H1 (cell line): ENCODE results near the gene NEU2. TPM values are rescaled to one million over a fixed set of nuclear protein-coding genes. Genes with fewer than 3 reads are reported as not detected.

ENCODE experiments used
- CTCF ChIA-PET: fragments of 300-600 bp; sonication (Branson Sonifier 250); formaldehyde crosslinking; loops from one replicate; lab custom pipeline; 2021; ENCODE audit not compliant: partially characterized antibody; lab: Charles Lee
- POLR2A ChIA-PET: fragments of 300-600 bp; sonication (Branson Sonifier 250); formaldehyde crosslinking; loops from one replicate; lab custom pipeline; 2021; ENCODE audit warnings: inconsistent platforms; ENCODE audit not compliant: partially characterized antibody; lab: Charles Lee
- DNase-seq, 2 experiments: peaks; one replicate each; pipeline versions ENCODE4 v3.0.0 to v3.0.0-alpha.2; 2010 to 2022; ENCODE audit warnings: low spot score in 2 of 2, low read depth in 1 of 2, mixed read lengths in 1 of 2
- FAIRE-seq: peaks from 2 replicates; lab custom pipeline; 2011; peaks lifted over from hg19 to GRCh38; lab: Jason Lieb, UNC
- H2AFZ ChIP-seq: 2 replicates; pipeline ENCODE4 v1.8.1; 2012; ENCODE audit warnings: low read length, inconsistent platforms
- H2AK5ac ChIP-seq: 2 replicates; pipeline ENCODE4 v1.6.1; 2013; ENCODE audit warnings: low read depth, low read length
- H2BK120ac ChIP-seq: replicated peaks from 2 replicates; pipeline ENCODE3; 2013; ENCODE audit warnings: low read depth, low read length, inconsistent platforms
- H2BK12ac ChIP-seq: 2 replicates; pipeline ENCODE4 v1.6.1; 2013; ENCODE audit warnings: low read depth, low read length
- H2BK15ac ChIP-seq: 2 replicates; pipeline ENCODE4 v1.6.1; 2013; ENCODE audit warnings: low read length
- H2BK20ac ChIP-seq: 2 replicates; pipeline ENCODE4 v1.6.1; 2013; ENCODE audit warnings: low read length
- H2BK5ac ChIP-seq: 2 replicates; pipeline ENCODE4 v1.6.1; 2013; ENCODE audit warnings: low read depth, low read length
- H3K14ac ChIP-seq: 2 replicates; pipeline ENCODE4 v1.6.1; 2013; ENCODE audit warnings: inconsistent platforms; ENCODE audit not compliant: insufficient read length
- H3K18ac ChIP-seq: 2 replicates; pipeline ENCODE4 v1.6.1; 2013; ENCODE audit warnings: low read length; ENCODE audit errors: extremely low read depth
- H3K23ac ChIP-seq: 2 replicates; pipeline ENCODE4 v1.6.1; 2013; ENCODE audit warnings: inconsistent platforms; ENCODE audit not compliant: insufficient read length
- H3K23me2 ChIP-seq: 2 replicates; pipeline ENCODE4 v1.6.1; 2013; ENCODE audit warnings: low read depth, low read length
- H3K27ac ChIP-seq: 2 replicates; pipeline ENCODE4 v1.6.1; 2011; ENCODE audit warnings: low read depth, low read length, inconsistent platforms
- H3K27me3 ChIP-seq, 4 experiments: replicated peaks in 1 of 4; 1 replicate in 1 of 4; 2 replicates in 3 of 4; pipeline versions ENCODE4 v1.6.1 to v1.8.1; 2011 to 2013; ENCODE audit warnings: low read length in 3 of 4, mild to moderate bottlenecking in 3 of 4, inconsistent platforms in 2 of 4, mixed read lengths in 2 of 4, moderate library complexity in 1 of 4; ENCODE audit not compliant: control insufficient read depth in 3 of 4, insufficient read depth in 3 of 4; ENCODE audit errors: extremely low read depth in 1 of 4
- H3K36me3 ChIP-seq, 4 experiments: 2 replicates each; pipeline versions ENCODE4 v1.6.1 to v1.8.1; 2011 to 2013; ENCODE audit warnings: mild to moderate bottlenecking in 4 of 4, low read length in 3 of 4, moderate library complexity in 2 of 4, control low read depth in 1 of 4, inconsistent platforms in 1 of 4; ENCODE audit not compliant: insufficient read depth in 4 of 4, control insufficient read depth in 2 of 4
- H3K4ac ChIP-seq: replicated peaks from 2 replicates; pipeline ENCODE3; 2013; ENCODE audit warnings: low read length, low read depth, mixed read lengths, inconsistent platforms; ENCODE audit not compliant: insufficient read length
- H3K4me1 ChIP-seq, 4 experiments: replicated peaks in 1 of 4; 1 replicate in 1 of 4; 2 replicates in 3 of 4; pipeline versions ENCODE4 v1.6.1 to v1.8.1; 2011 to 2013; ENCODE audit warnings: low read length in 3 of 4, inconsistent platforms in 2 of 4, mixed read lengths in 1 of 4; ENCODE audit not compliant: insufficient read depth in 4 of 4, control insufficient read depth in 3 of 4
- H3K4me2 ChIP-seq, 2 experiments: 2 replicates each; pipeline versions ENCODE4 v1.6.1 to v1.8.1; 2011 to 2013; ENCODE audit warnings: low read depth in 2 of 2, low read length in 2 of 2, control low read depth in 1 of 2, inconsistent platforms in 1 of 2, mild to moderate bottlenecking in 1 of 2; ENCODE audit not compliant: insufficient read depth in 1 of 2
- H3K4me3 ChIP-seq, 4 experiments: fragments of 200-600, 300-600 bp in 1 of 4; sonication (generic), shearing (Covaris generic), sonication (Bioruptor Twin) in 1 of 4; 2 replicates each; pipeline versions ENCODE4 v1.5.1 to v1.8.1; 2011 to 2016; ENCODE audit warnings: low read length in 4 of 4, low read depth in 3 of 4, control low read depth in 2 of 4, inconsistent platforms in 2 of 4, mild to moderate bottlenecking in 2 of 4, mixed read lengths in 1 of 4, moderate library complexity in 1 of 4; ENCODE audit not compliant: insufficient read depth in 2 of 4; ENCODE audit errors: extremely low read depth in 1 of 4
- H3K56ac ChIP-seq: replicated peaks from 2 replicates; pipeline ENCODE3; 2013; ENCODE audit warnings: low read depth, mild to moderate bottlenecking, mixed read lengths, low read length, inconsistent platforms; ENCODE audit not compliant: insufficient read length
- H3K79me1 ChIP-seq: 2 replicates; pipeline ENCODE4 v1.6.1; 2013; ENCODE audit warnings: low read depth, low read length, control low read depth
- H3K79me2 ChIP-seq, 2 experiments: 2 replicates each; pipeline versions ENCODE4 v1.6.1 to v1.8.1; 2012 to 2013; ENCODE audit warnings: low read length in 2 of 2, mild to moderate bottlenecking in 2 of 2, inconsistent platforms in 1 of 2; ENCODE audit not compliant: insufficient read depth in 2 of 2, control insufficient read depth in 1 of 2
- H3K9ac ChIP-seq, 4 experiments: replicated peaks in 1 of 4; 1 replicate in 1 of 4; 2 replicates in 3 of 4; pipeline versions ENCODE4 v1.6.1 to v1.8.1; 2011 to 2013; ENCODE audit warnings: low read depth in 3 of 4, low read length in 3 of 4, control low read depth in 2 of 4, mild to moderate bottlenecking in 2 of 4, moderate library complexity in 2 of 4, inconsistent platforms in 1 of 4; ENCODE audit errors: extremely low read depth in 1 of 4
- H3K9me3 ChIP-seq, 2 experiments: 2 replicates each; pipeline versions ENCODE4 v1.6.1 to v1.8.1; 2012 to 2013; ENCODE audit warnings: mild to moderate bottlenecking in 2 of 2, moderate library complexity in 2 of 2, control low read depth in 1 of 2, inconsistent platforms in 1 of 2, low read depth in 1 of 2, low read length in 1 of 2, mixed read lengths in 1 of 2; ENCODE audit not compliant: insufficient read depth in 2 of 2
- H4K20me1 ChIP-seq, 2 experiments: replicated peaks in 1 of 2; 2 replicates each; pipeline versions ENCODE3 to v1.8.1; 2011 to 2013; ENCODE audit warnings: inconsistent platforms in 2 of 2, low read length in 2 of 2, mild to moderate bottlenecking in 1 of 2; ENCODE audit not compliant: insufficient read depth in 2 of 2, control insufficient read depth in 1 of 2
- H4K5ac ChIP-seq: 2 replicates; pipeline ENCODE4 v1.6.1; 2013; ENCODE audit warnings: low read length, low read depth, mixed read lengths, inconsistent platforms; ENCODE audit not compliant: insufficient read length
- H4K8ac ChIP-seq: 2 replicates; pipeline ENCODE4 v1.8.0; 2013; ENCODE audit warnings: mild to moderate bottlenecking, moderate library complexity, low read length, inconsistent platforms; ENCODE audit not compliant: insufficient read depth; ENCODE audit errors: extremely low read depth
- H4K91ac ChIP-seq: replicated peaks from 2 replicates; pipeline ENCODE3; 2013; ENCODE audit warnings: low read length, mixed read lengths, inconsistent platforms; ENCODE audit not compliant: insufficient read length
- ATF2 ChIP-seq: IDR thresholded peaks from 2 replicates; pipeline ENCODE4 v1.6.1; 2012; ENCODE audit warnings: low read length, inconsistent platforms
- CEBPB ChIP-seq: IDR thresholded peaks from 2 replicates; pipeline ENCODE4 v1.6.1; 2012; ENCODE audit warnings: low read depth, low read length
- CHD1 ChIP-seq: IDR thresholded peaks from 2 replicates; pipeline ENCODE4 v1.6.1; 2012; ENCODE audit warnings: low read depth, low read length, improper control_type of control experiment
- CTBP2 ChIP-seq: IDR thresholded peaks from 2 replicates; pipeline ENCODE4 v1.7.0; 2011; ENCODE audit warnings: borderline replicate concordance, mild to moderate bottlenecking, moderate library complexity, mixed read lengths, low read length; ENCODE audit not compliant: insufficient read depth, insufficient read length
- GTF2F1 ChIP-seq: IDR thresholded peaks from 2 replicates; pipeline ENCODE4 v1.6.1; 2012; ENCODE audit warnings: low read depth, low read length, improper control_type of control experiment, borderline replicate concordance
- KDM4A ChIP-seq: IDR thresholded peaks from one replicate; pipeline ENCODE4 v1.7.1; 2012; ENCODE audit warnings: low read depth, mild to moderate bottlenecking, moderate library complexity, low read length, inconsistent platforms; ENCODE audit not compliant: severe bottlenecking
- KDM5A ChIP-seq: fragments of 200-600 bp; IDR thresholded peaks from 2 replicates; pipeline ENCODE4 v1.7.1; 2012; ENCODE audit warnings: mild to moderate bottlenecking, low read length, inconsistent platforms, mixed read lengths
- RBBP5 ChIP-seq: IDR thresholded peaks from 2 replicates; pipeline ENCODE4 v1.7.1; 2012; ENCODE audit warnings: low read depth, mild to moderate bottlenecking, inconsistent platforms, low read length, moderate library complexity, borderline replicate concordance
- RNF2 ChIP-seq: fragments of 200-900, 300-1000 bp; sonication (generic); IDR thresholded peaks from 2 replicates; pipeline ENCODE4 v1.7.1; 2016; ENCODE audit warnings: borderline replicate concordance, low read depth, mild to moderate bottlenecking, antibody characterized with exemption, low read length; ENCODE audit not compliant: poor library complexity, severe bottlenecking; ENCODE audit errors: missing control alignments
- RXRA ChIP-seq: IDR thresholded peaks from 2 replicates; pipeline ENCODE4 v1.6.1; 2011; ENCODE audit warnings: low read depth, mild to moderate bottlenecking, low read length, moderate library complexity; ENCODE audit not compliant: insufficient read depth
- TAF1 ChIP-seq: IDR thresholded peaks from 2 replicates; pipeline ENCODE4 v1.6.1; 2011; ENCODE audit warnings: mild to moderate bottlenecking, low read depth, low read length
- TAF7 ChIP-seq: optimal IDR thresholded peaks from 2 replicates; pipeline ENCODE3; 2011; ENCODE audit warnings: low read depth, mild to moderate bottlenecking, inconsistent platforms, low read length, moderate library complexity, borderline replicate concordance
- WGBS, 2 experiments: shearing (Covaris generic) in 1 of 2; methylation state at CpG; one replicate each; pipeline versions ENCODE4 v1.1.6 to v1.1.7; 2013 to 2015; ENCODE audit warnings: low lambda C conversion rate in 2 of 2, mixed read lengths in 2 of 2, inconsistent platforms in 1 of 2, low coverage in 1 of 2, missing lambda C conversion rate in 1 of 2; ENCODE audit not compliant: insufficient replicate concordance in 2 of 2, insufficient coverage in 1 of 2, insufficient read length in 1 of 2; ENCODE audit errors: extremely low coverage in 1 of 2, missing lambda C conversion rate in 1 of 2; 5-methylcytosine and 5-hydroxymethylcytosine counted together
- polyA plus RNA-seq, 7 experiments: library from polyadenylated mRNA; depleted of rRNA in 3 of 7; stranded (reverse) in 5 of 7; unstranded in 2 of 7; fragments of >200 nt in 5 of 7; fragments of 200-250 nt in 2 of 7; gene quantifications; 1 replicate in 5 of 7; 2 replicates in 1 of 7; 4 replicates in 1 of 7; pipeline versions ENCODE4 v1.2.1 to v1.2.3, GENCODE V29; 2011 to 2013; ENCODE audit warnings: missing spikeins in 2 of 7, mixed read lengths in 2 of 7
- total RNA-seq: library from RNA; stranded (reverse); fragmentation: NEBNext Ultra II Directional; extraction: Animal tissue kit (Norgen Biotek cat#: 25700); gene quantifications from 2 replicates; pipeline ENCODE4 v1.2.1, GENCODE V29; 2021

NEU2 gene
- total and polyA plus RNA-seq, 2 of the 8 experiments (the other 6 are each of a cell fraction or from before 2014, with no cell fraction given): 0.12 TPM; not detected in 1

- H3K27me3 ChIP-seq: no peaks in the 10 kb centered on the region
- H2BK120ac ChIP-seq: no peak overlapping the region
- no peak overlapping the region for H3K56ac ChIP-seq
- no peak overlapping the region for H2AK5ac ChIP-seq
- H3K4me1 ChIP-seq: no peaks in the 10 kb centered on the region
- H4K5ac ChIP-seq: no peak overlapping the region
- no peak overlapping the region for H3K4ac ChIP-seq
- DNase-seq: no peak
- H3K18ac ChIP-seq: no peak overlapping the region
- H4K91ac ChIP-seq: no peak overlapping the region
- no peak overlapping the region for H3K23ac ChIP-seq
- no peaks in the 10 kb centered on the region for H3K36me3 ChIP-seq
- H2BK20ac ChIP-seq: no peak overlapping the region
- no peak overlapping the region for H2BK12ac ChIP-seq
- no peak overlapping the region for H3K27ac ChIP-seq
- 89% methylated on average over 8 of the region's 8 CpGs; no CpG with 5 or more reads in 1 of the 2 experiments for WGBS, 2 experiments
- no peak overlapping the region for H4K8ac ChIP-seq
- H3K23me2 ChIP-seq: no peaks in the 10 kb centered on the region
- no peak overlapping the region for H2BK15ac ChIP-seq
- ChIA-PET CTCF (interaction anchor here (0.7 to 1.2 kb wide), 4 partner anchors 9 to 42 kb away, joined by 3 to 4 read pairs (median 3); no protein-coding TSS in a partner anchor), POLR2A (no interaction called here)
- H4K20me1 ChIP-seq: no peaks in the 10 kb centered on the region
- H2BK5ac ChIP-seq: no peak overlapping the region
- H3K79me1 ChIP-seq: no peaks in the 10 kb centered on the region
- no peak overlapping the region for H3K9ac ChIP-seq
- H3K79me2 ChIP-seq: no peaks in the 10 kb centered on the region
- no peak overlapping the region for H2AFZ ChIP-seq
- H3K9me3 ChIP-seq: no peaks in the 10 kb centered on the region
- no peak overlapping the region for H3K4me3 ChIP-seq
- H3K14ac ChIP-seq: no peak overlapping the region
- FAIRE-seq: no peak
- H3K4me2 ChIP-seq: no peak overlapping the region
- TF ChIP-seq CTBP2 (no peak), CEBPB (no peak), RNF2 (no peak), KDM5A (no peak), RXRA (no peak), RBBP5 (no peak), TAF7 (no peak), ATF2 (no peak), KDM4A (no peak), CHD1 (no peak), GTF2F1 (no peak), TAF1 (no peak)
These were observed 10.7 kb upstream of the NEU2 start for GRCh38 chr2:233021771-233022170.
